ENCODE data around the gene CCKAR.

DNA sequence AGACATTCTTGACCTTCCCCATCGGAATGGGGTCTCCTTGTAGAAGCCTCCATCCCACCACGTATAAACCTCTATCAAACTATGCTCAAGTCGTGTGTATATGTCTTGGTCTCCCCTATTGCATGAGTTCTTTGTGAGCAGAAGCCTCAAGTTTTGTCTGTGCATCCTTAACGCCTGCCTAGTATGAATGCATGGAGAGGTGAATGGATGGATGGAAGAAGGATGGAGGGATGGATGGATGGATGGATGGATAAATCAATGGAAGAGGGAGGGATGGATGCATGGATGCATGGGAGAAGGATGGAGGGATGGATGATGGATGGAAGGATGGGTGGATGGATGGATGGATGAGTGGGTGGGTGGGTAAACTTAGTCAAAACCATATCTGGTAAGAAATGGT is 17.0 kb upstream of the CCKAR start:
- TF ChIP-seq, protein P1, sequence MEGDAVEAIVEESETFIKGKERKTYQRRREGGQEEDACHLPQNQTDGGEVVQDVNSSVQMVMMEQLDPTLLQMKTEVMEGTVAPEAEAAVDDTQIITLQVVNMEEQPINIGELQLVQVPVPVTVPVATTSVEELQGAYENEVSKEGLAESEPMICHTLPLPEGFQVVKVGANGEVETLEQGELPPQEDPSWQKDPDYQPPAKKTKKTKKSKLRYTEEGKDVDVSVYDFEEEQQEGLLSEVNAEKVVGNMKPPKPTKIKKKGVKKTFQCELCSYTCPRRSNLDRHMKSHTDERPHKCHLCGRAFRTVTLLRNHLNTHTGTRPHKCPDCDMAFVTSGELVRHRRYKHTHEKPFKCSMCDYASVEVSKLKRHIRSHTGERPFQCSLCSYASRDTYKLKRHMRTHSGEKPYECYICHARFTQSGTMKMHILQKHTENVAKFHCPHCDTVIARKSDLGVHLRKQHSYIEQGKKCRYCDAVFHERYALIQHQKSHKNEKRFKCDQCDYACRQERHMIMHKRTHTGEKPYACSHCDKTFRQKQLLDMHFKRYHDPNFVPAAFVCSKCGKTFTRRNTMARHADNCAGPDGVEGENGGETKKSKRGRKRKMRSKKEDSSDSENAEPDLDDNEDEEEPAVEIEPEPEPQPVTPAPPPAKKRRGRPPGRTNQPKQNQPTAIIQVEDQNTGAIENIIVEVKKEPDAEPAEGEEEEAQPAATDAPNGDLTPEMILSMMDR (IDR thresholded peaks at IDR 0.05) = no peak
- no peak for TF ChIP-seq POLR2A (IDR thresholded peaks at IDR 0.05)
